IMR-90 (cell line): Measurements from ENCODE around the gene GABRQ. TPM values are rescaled to one million over a fixed set of nuclear protein-coding genes. Genes with fewer than 3 reads are reported as not detected.

Experiments
- ATAC-seq: fragments of 200-7000 bp; cut with Tn5 transposase; 2 replicates; pipeline ENCODE4 v1.9.1; 2020; ENCODE audit warnings: low read depth, mild to moderate bottlenecking, moderate library complexity
- BruUV-seq: library from RNA; stranded (reverse); fragments of 400-500 nt; replicated peaks from 2 replicates; lab custom pipeline; 2021; lab: Mats Ljungman, UMichigan
- CTCF ChIA-PET: fragments of 300-600 bp; formaldehyde crosslinking; extraction: SDS; loops from one replicate; lab custom pipeline; 2021; ENCODE audit warnings: antibody characterized with exemption; lab: Yijun Ruan, JAX
- POLR2A ChIA-PET: fragments of 300-600 bp; sonication (Branson Sonifier 250); formaldehyde crosslinking; loops from one replicate; lab custom pipeline; 2022; ENCODE audit warnings: antibody characterized with exemption; ENCODE audit not compliant: unreplicated experiment; lab: Charles Lee
- DNase-seq: peaks from one replicate; pipeline ENCODE4 v3.0.0; 2013
- H2AFZ ChIP-seq: replicated peaks from 2 replicates; pipeline ENCODE3; 2013; ENCODE audit warnings: low read length, mild to moderate bottlenecking; ENCODE audit not compliant: poor library complexity
- H2AK5ac ChIP-seq: 2 replicates; pipeline ENCODE4 v1.6.1; 2013; ENCODE audit warnings: low read depth, low read length, inconsistent platforms
- H2AK9ac ChIP-seq: replicated peaks from 2 replicates; pipeline ENCODE3; 2013; ENCODE audit warnings: mild to moderate bottlenecking, low read depth, low read length, moderate library complexity; ENCODE audit not compliant: poor library complexity
- H2BK120ac ChIP-seq: 2 replicates; pipeline ENCODE4 v1.6.1; 2013; ENCODE audit warnings: low read depth, low read length, inconsistent platforms
- H2BK15ac ChIP-seq: 3 replicates; pipeline ENCODE4 v1.6.1; 2013; ENCODE audit warnings: low read depth, low read length, inconsistent platforms
- H2BK20ac ChIP-seq: 2 replicates; pipeline ENCODE4 v1.6.1; 2013; ENCODE audit warnings: low read depth, mild to moderate bottlenecking, inconsistent platforms, low read length, moderate library complexity
- H2BK5ac ChIP-seq: 2 replicates; pipeline ENCODE4 v1.6.1; 2013; ENCODE audit warnings: mild to moderate bottlenecking, low read depth, low read length, inconsistent platforms; ENCODE audit not compliant: poor library complexity, severe bottlenecking
- H3K14ac ChIP-seq: replicated peaks from 2 replicates; pipeline ENCODE4 v1.6.1; 2013; ENCODE audit warnings: low read depth, low read length, inconsistent platforms
- H3K18ac ChIP-seq: 2 replicates; pipeline ENCODE4 v1.6.1; 2013; ENCODE audit warnings: low read depth, low read length, control low read depth
- H3K23ac ChIP-seq: 2 replicates; pipeline ENCODE4 v1.6.1; 2013; ENCODE audit warnings: low read depth, low read length, inconsistent platforms
- H3K27ac ChIP-seq: 2 replicates; pipeline ENCODE4 v1.5.1; 2013; ENCODE audit warnings: mild to moderate bottlenecking, control low read depth, low read length; ENCODE audit not compliant: insufficient read depth
- H3K27me3 ChIP-seq: 2 replicates; pipeline ENCODE4 v1.6.1; 2013; ENCODE audit warnings: low read length; ENCODE audit not compliant: control insufficient read depth, insufficient read depth
- H3K36me3 ChIP-seq: 2 replicates; pipeline ENCODE4 v1.6.1; 2013; ENCODE audit warnings: low read length, mixed read lengths; ENCODE audit not compliant: control insufficient read depth, insufficient read depth
- H3K4ac ChIP-seq: 2 replicates; pipeline ENCODE4 v1.6.1; 2013; ENCODE audit warnings: low read depth, low read length, inconsistent platforms
- H3K4me1 ChIP-seq: 2 replicates; pipeline ENCODE4 v1.6.1; 2013; ENCODE audit warnings: low read length, mixed read lengths; ENCODE audit not compliant: control insufficient read depth, insufficient read depth
- H3K4me2 ChIP-seq: 2 replicates; pipeline ENCODE4 v1.6.1; 2013; ENCODE audit warnings: low read depth, mild to moderate bottlenecking, control low read depth, low read length, moderate library complexity
- H3K4me3 ChIP-seq: 2 replicates; pipeline ENCODE4 v1.5.1; 2013; ENCODE audit warnings: low read depth, mild to moderate bottlenecking, control low read depth, low read length, moderate library complexity; ENCODE audit not compliant: insufficient read depth
- H3K56ac ChIP-seq: 2 replicates; pipeline ENCODE4 v1.6.1; 2013; ENCODE audit warnings: low read length, inconsistent platforms; ENCODE audit not compliant: insufficient read depth; ENCODE audit errors: extremely low read depth
- H3K79me1 ChIP-seq, 2 experiments: 2 replicates each; pipeline ENCODE4 v1.6.1; 2013; ENCODE audit warnings: low read length in 2 of 2, inconsistent platforms in 1 of 2, low read depth in 1 of 2
- H3K9ac ChIP-seq: 2 replicates; pipeline ENCODE4 v1.6.1; 2013; ENCODE audit warnings: low read depth, low read length, control low read depth
- H3K9me1 ChIP-seq: 2 replicates; pipeline ENCODE4 v1.6.1; 2013; ENCODE audit warnings: low read length, inconsistent platforms; ENCODE audit not compliant: insufficient read depth
- H3K9me3 ChIP-seq: 2 replicates; pipeline ENCODE4 v1.6.1; 2013; ENCODE audit warnings: low read length; ENCODE audit not compliant: control insufficient read depth, insufficient read depth
- H4K20me1 ChIP-seq: 2 replicates; pipeline ENCODE4 v1.6.1; 2013; ENCODE audit warnings: low read length, inconsistent platforms; ENCODE audit not compliant: insufficient read depth
- H4K5ac ChIP-seq: 2 replicates; pipeline ENCODE4 v1.6.1; 2013; ENCODE audit warnings: mild to moderate bottlenecking, low read depth, low read length, control low read depth
- H4K8ac ChIP-seq, 2 experiments: 2 replicates each; pipeline ENCODE4 v1.6.1; 2013; ENCODE audit warnings: low read depth in 2 of 2, low read length in 2 of 2, control low read depth in 1 of 2, inconsistent platforms in 1 of 2
- H4K91ac ChIP-seq: 2 replicates; pipeline ENCODE4 v1.6.1; 2013; ENCODE audit warnings: low read depth, low read length, inconsistent platforms; ENCODE audit not compliant: insufficient read depth
- BHLHE40 ChIP-seq: fragments of 150-350 bp; IDR thresholded peaks from 2 replicates; pipeline ENCODE4 v1.6.1; 2016; ENCODE audit warnings: mild to moderate bottlenecking, low read depth, low read length
- CEBPB ChIP-seq: IDR thresholded peaks from 2 replicates; pipeline ENCODE4 v1.6.1; 2012; ENCODE audit warnings: low read depth, low read length, improper control_type of control experiment
- CHD1 ChIP-seq: IDR thresholded peaks from 2 replicates; pipeline ENCODE4 v1.6.1; 2012; ENCODE audit warnings: low read depth, low read length, improper control_type of control experiment
- MAZ ChIP-seq: IDR thresholded peaks from 2 replicates; pipeline ENCODE4 v1.6.1; 2012; ENCODE audit warnings: low read depth, mild to moderate bottlenecking, low read length, improper control_type of control experiment, moderate library complexity, borderline replicate concordance
- MXI1 ChIP-seq: IDR thresholded peaks from 2 replicates; pipeline ENCODE4 v1.6.1; 2012; ENCODE audit warnings: low read depth, mild to moderate bottlenecking, low read length, moderate library complexity, borderline replicate concordance
- NFE2L2 ChIP-seq: fragments of 150-350 bp; IDR thresholded peaks from 2 replicates; pipeline ENCODE4 v1.6.1; 2016; ENCODE audit warnings: low read depth, mild to moderate bottlenecking, low read length
- POLR2A ChIP-seq: IDR thresholded peaks from 2 replicates; pipeline ENCODE4 v1.6.1; 2012; ENCODE audit warnings: mild to moderate bottlenecking, low read depth, low read length
- RAD21 ChIP-seq: IDR thresholded peaks from 2 replicates; pipeline ENCODE4 v1.6.1; 2012; ENCODE audit warnings: low read length, improper control_type of control experiment
- RCOR1 ChIP-seq: IDR thresholded peaks from 2 replicates; pipeline ENCODE4 v1.6.1; 2012; ENCODE audit warnings: mild to moderate bottlenecking, low read length, improper control_type of control experiment; ENCODE audit not compliant: insufficient replicate concordance
- RFX5 ChIP-seq: IDR thresholded peaks from 2 replicates; pipeline ENCODE4 v1.8.0; 2012; ENCODE audit warnings: low read depth, mild to moderate bottlenecking, low read length, moderate library complexity
- SMC3 ChIP-seq: fragments of 150-350 bp; IDR thresholded peaks from 2 replicates; pipeline ENCODE4 v1.6.1; 2016; ENCODE audit warnings: low read depth, mild to moderate bottlenecking, antibody characterized with exemption, low read length, moderate library complexity
- WGBS, 2 experiments: methylation state at CpG; one replicate each; pipeline versions ENCODE4 v1.1.5 to v1.1.7; 2013; ENCODE audit warnings: missing lambda C conversion rate in 2 of 2; ENCODE audit not compliant: insufficient read length in 1 of 2; ENCODE audit errors: extremely low coverage in 2 of 2; 5-methylcytosine and 5-hydroxymethylcytosine counted together
- dilution Hi-C: fragments of 300-500 bp; cut with HindIII; formaldehyde crosslinking; loops from one replicate; pipeline ENCODE4 v1.14.3; 2018; ENCODE audit warnings: low sequenced_read_pairs; ENCODE audit not compliant: unreplicated experiment
- in situ Hi-C: fragments of 300-500 bp; cut with MboI; formaldehyde crosslinking; loops from 3 replicates; pipeline ENCODE4 v1.14.3; 2019; ENCODE audit warnings: low sequenced_read_pairs, inconsistent platforms, mixed read lengths
- intact Hi-C: fragments of 100-400 bp; cut with micrococcal nuclease; formaldehyde crosslinking; loops from 2 replicates; pipeline ENCODE4 v1.10.0; 2022
- polyA plus RNA-seq, 3 experiments: library from polyadenylated mRNA; depleted of rRNA; stranded (reverse); fragments of >200 nt; gene quantifications; 2 replicates each; pipeline ENCODE4 v1.2.3, GENCODE V29; 2012; ENCODE audit warnings: low replicate concordance in 1 of 3
- total RNA-seq: library from RNA; depleted of rRNA; stranded (reverse); fragments of >200 nt; gene quantifications from 2 replicates; pipeline ENCODE4 v1.2.3, GENCODE V29; 2012
- TF ChIP-seq, protein P1 (sequence below): conservative IDR thresholded peaks from 2 replicates; pipeline ENCODE4 v1.5.1; 2012; ENCODE audit warnings: mild to moderate bottlenecking, low read depth, low read length, improper control_type of control experiment
- TF ChIP-seq, protein P2 (sequence below): fragments of 150-350 bp; IDR thresholded peaks from 2 replicates; pipeline ENCODE4 v1.6.1; 2016; ENCODE audit warnings: low read depth, mild to moderate bottlenecking, low read length, moderate library complexity, borderline replicate concordance

The GABRQ gene
- total and polyA plus RNA-seq, 2 of the 4 experiments (the other 2 are of a cell fraction) = under 0.01 to 0.03 TPM

DNA sequence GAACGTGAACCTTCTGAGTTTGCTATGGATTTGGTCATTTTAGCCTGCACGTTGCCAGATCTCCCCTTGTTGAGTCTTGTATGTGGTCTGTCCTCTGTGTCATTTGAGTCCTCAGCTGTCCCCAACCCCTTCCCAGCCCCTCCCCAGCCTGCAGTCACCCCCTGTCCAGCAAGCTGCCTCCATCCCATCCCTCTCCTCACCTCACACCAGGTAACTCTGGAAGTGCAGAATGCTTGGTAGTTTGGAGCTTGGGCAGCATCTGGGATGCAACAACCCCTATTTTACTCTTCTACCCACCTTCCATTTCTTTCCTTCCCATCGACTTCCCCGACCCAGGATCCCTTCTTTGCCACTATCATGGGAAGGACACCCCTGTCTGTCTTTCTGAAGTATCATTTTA lies 18.4 kb downstream of the GABRQ start:
- TF ChIP-seq MAZ = no peak
- TF ChIP-seq SMC3 = no peak
- no peak for TF ChIP-seq RAD21
- no peak for TF ChIP-seq RCOR1
- TF ChIP-seq CHD1 = no peak
- no peak for TF ChIP-seq NFE2L2
- no peak for TF ChIP-seq MXI1
- no peak for TF ChIP-seq BHLHE40
- TF ChIP-seq POLR2A = no peak
- TF ChIP-seq, protein P1, sequence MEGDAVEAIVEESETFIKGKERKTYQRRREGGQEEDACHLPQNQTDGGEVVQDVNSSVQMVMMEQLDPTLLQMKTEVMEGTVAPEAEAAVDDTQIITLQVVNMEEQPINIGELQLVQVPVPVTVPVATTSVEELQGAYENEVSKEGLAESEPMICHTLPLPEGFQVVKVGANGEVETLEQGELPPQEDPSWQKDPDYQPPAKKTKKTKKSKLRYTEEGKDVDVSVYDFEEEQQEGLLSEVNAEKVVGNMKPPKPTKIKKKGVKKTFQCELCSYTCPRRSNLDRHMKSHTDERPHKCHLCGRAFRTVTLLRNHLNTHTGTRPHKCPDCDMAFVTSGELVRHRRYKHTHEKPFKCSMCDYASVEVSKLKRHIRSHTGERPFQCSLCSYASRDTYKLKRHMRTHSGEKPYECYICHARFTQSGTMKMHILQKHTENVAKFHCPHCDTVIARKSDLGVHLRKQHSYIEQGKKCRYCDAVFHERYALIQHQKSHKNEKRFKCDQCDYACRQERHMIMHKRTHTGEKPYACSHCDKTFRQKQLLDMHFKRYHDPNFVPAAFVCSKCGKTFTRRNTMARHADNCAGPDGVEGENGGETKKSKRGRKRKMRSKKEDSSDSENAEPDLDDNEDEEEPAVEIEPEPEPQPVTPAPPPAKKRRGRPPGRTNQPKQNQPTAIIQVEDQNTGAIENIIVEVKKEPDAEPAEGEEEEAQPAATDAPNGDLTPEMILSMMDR = no peak
- TF ChIP-seq CEBPB = no peak
- TF ChIP-seq, protein P2, sequence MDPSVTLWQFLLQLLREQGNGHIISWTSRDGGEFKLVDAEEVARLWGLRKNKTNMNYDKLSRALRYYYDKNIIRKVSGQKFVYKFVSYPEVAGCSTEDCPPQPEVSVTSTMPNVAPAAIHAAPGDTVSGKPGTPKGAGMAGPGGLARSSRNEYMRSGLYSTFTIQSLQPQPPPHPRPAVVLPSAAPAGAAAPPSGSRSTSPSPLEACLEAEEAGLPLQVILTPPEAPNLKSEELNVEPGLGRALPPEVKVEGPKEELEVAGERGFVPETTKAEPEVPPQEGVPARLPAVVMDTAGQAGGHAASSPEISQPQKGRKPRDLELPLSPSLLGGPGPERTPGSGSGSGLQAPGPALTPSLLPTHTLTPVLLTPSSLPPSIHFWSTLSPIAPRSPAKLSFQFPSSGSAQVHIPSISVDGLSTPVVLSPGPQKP = no peak
- no peak for TF ChIP-seq RFX5
- Histone ChIP-seq H3K56ac (no peak overlapping the region), H3K4me1 (no peaks in the 10 kb centered on the region), H2BK5ac (no peak overlapping the region), H4K5ac (no peak overlapping the region), H2BK20ac (no peak overlapping the region), H3K4me3 (no peak overlapping the region), H3K9ac (no peak overlapping the region), H3K23ac (no peak overlapping the region), H3K36me3 (no peaks in the 10 kb centered on the region), H3K27ac (no peak overlapping the region), H2BK15ac (no peak overlapping the region), H4K8ac (no peak overlapping the region), H3K18ac (no peak overlapping the region), H4K91ac (no peak overlapping the region), H3K4ac (no peak overlapping the region), H2AK5ac (no peak overlapping the region), H2AK9ac (no peak overlapping the region), H3K9me3 (peaks cover 4% of the 10 kb centered on the region; the same call in 1 of the 2 replicates), H3K79me1 (no peaks in the 10 kb centered on the region), H3K27me3 (no peaks in the 10 kb centered on the region), H3K14ac (no peak overlapping the region), H4K20me1 (no peaks in the 10 kb centered on the region), H3K9me1 (no peaks in the 10 kb centered on the region), H3K4me2 (no peak overlapping the region), H2BK120ac (no peak overlapping the region), H2AFZ (no peak overlapping the region)
- ATAC-seq (no peak), DNase-seq (no peak)
- ChIA-PET POLR2A (no interaction called here), CTCF (interaction anchor here (0.6 kb wide), 1 partner anchor 178 kb away, joined by 3 read pairs; no protein-coding TSS in a partner anchor)
- in situ Hi-C loops = no loop called here
- BruUV-seq = no TSS peak
- intact Hi-C loops = no loop called here
- dilution Hi-C loops = no loop called here
- no CpG with 5 or more reads among the region's 4 CpGs for WGBS, 2 experiments
